CD4-positive, alpha-beta T cell treated with Interleukin-21 for 1 hour (primary cell): ENCODE results near the gene ADGRG1.

Experiments
- DNase-seq: peaks from one replicate; pipeline ENCODE4 v3.0.0-alpha.2; 2020

ADGRG1 gene

DNA sequence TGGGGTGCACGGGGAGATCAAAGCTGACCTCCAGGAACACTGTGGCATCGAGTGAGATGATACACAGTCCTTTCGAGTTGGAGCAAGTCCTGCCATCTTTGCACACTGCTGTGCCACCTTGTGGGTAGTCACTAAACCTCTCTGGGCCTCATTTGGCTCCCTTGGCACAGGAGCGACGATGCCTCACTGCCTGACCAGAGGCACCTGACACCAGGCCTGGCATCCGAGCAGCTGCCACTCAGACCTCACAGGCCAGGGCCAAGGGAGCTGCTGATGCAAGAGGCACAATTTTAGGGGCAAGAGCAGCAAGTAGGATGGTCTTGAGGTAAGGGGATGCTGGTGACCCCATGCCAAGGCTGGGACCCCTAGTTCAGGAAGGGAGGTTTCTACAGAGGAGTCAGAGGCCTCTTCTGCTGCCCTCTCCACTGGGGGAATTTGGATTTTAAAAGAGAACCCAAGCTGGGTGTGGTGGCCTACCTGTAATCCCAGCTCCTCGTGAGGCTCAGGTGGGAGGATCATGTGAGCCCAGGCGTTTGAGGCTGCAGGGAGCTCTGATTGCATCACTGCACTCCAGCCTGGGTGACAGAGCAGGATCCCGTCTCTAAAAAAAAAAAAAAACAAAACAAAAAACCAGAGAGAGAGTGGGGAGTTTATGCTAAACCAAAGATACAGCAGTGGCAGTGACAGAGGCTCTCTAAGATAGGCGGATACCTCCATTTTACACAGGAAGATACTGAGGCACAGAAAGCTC lies 6.7 kb upstream of the ADGRG1 start:
- no peak for DNase-seq

DNA sequence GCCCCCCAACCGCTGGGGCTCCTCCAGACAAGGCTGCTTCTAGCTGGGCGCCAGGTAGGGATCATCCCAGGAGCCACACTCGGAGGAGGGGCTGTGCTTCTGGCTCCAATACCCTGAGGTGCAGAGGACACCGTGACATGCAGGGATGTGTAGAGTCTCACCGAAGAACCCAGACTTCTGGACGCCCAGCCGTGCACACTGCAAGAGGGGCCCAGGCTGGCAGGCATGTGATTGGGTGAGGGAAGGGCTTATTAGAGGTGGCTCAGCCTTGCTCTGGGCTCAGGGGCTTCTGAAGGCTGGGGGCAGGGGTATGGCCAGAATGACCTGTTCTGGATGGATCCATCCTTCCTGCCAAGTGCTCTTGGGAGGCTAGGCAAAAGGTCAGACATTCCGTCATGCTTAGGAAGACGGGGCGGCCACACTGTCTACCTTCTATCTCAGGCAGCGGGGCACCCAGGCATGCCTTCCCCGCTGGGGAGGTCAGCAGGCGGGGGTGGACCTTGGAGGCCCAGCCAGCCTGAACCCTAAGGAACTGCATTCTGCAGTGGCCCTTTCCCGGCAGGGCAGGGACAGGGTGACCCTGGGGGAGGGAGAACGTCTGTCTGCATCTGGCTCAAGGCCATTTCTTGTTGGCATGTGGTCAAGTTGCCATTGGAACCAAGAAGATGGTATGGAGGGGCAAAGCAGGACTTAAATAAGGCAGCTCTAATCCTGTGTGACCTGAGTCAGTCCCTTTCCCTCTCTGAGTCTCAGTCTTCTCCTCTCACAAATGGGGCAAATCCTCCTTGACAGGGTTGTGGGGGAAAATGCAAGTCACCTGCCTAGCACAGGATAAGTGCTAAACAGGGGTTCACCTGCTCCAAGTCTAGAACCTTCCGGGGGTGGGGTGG lies 5.8 kb upstream of the ADGRG1 start:
- DNase-seq: no peak

DNA sequence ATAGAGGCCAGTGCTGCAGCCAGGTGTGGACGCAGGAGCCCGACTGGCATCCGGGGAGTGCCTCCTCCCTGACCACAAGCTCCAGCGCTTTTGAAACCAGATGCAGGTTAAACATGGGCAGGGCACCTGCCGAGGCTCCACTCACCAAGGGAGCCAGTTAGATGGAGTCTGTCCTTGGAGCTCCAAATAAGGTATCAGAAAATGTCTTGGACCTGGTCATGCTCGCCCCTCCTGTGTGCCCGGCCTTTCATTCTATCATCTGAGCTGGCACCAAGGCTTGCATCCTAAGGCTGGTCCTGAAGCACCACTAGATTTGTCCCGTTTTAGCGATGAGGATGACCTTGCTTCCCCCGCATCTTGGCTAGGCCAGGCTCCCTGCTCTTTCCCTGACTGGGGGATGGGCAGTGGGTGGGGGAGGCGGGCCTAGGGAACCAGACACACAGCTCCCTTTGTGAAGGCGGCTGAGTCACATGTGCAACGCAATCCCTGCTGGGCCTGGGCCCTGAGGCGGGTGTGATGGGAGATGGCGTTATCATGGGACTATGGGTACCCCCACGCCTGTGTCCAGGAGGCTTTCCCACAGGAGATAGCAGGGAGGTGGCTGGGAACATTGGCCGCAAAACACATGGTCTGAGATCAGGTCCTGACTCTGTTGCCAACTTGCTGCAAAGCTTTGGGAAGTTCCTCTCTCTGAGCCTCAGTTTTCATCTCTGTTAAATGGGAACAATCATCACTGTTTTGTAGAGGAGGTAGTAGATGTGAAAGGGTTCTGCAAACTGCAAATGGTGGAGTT lies 5.0 kb upstream of the ADGRG1 start:
- no peak for DNase-seq

DNA sequence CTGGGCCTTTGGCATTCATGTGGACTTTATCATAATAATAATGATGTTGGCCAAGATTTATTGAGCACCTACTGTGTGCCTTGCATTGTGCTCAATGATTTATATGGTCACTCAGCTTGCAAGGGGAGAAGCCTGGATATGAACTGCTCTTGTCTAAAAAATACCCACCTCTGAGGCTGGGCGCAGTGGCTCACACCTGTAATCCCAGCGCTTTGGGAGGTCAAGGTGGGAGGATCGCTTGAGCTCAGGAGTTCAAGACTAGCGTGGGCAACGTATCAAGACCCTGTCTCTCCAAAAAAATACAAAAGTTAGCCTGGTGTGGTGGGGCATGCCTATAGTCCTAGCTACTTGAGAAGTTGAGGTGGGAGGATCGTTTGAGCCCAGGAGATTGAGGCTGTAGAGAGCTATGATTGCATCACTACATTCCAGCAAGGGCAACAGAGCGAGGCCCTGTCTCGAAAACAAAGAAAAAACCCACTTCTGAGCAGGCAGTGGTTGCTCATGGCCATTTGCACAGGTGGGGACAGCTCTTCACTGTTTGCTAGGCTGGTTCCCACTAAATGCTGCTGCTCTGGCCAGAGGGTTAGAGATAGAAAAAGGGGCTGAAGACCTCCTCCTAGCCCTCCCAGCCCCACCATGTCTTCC lies 4.3 kb upstream of the ADGRG1 start:
- DNase-seq: no peak

DNA sequence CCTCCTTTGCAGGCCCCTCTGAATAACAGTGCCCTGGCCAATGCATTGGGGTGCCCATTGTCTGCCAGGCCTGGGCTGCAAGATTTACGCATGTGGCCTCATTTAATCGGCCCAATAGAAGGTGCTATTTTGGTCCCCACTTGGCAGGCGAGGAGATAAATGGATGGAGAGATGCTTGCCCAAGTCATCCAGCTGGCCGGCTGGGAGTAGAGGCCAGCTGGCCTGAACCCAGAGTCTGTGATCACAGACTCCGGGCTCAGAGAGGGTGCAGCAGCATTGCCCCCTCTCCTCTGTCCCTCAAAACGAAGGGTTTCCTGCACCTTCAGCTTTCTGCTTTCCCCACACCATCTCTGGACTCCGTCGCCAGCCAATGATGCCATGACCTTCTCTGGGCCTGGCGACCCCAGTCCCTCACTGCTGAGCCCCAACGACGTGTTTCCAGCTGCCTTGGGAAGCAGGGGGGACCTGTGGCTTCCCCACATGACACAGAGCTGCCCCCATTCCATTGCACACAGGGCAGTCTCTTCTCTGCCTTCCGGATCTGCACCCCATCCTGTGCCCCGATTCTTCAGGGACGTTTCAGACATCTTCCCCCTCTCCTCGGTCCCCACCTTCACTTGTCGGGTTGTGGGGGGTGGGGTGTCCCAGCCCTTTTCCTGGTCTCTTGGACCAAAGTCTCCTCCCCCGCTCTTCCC lies 3.5 kb upstream of the ADGRG1 start:
- no peak for DNase-seq

DNA sequence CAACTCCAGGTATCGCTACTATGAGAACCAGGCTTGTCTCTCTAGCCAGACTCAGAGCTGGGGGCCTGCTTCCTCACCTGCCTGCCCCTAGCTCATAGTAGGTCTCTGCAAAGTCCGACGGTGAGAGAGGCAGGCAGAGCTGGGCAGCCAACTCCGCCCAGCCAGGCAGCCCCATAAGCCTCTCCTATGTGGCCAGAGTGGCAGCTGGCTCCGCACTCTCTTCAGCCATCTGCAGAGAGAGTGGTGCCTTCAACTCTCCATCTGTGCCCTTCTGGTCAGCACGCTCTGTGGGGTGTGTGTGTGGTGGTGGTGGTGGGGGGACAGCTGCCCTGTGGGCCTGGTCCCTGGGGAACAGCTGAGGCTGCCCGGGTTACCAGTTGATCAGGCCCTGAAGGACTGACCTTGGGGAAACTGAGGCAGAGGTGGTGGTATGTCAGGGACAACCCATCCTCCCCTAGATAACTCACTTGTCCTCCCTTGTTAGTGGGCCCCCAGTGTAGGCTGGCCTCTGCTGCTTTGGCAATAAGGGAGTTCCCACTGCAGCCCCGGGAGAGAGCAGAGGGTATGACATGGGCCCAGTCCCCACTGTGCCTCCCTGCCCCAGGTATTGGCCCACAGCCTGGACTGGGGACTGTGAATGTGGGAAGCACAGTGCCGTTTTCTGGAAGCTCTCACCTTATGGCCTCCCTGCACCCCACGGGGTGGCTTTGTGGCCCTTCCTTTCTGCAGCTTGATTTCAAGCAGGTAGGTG lies 1.8 kb upstream of the ADGRG1 start:
- DNase-seq: no peak

DNA sequence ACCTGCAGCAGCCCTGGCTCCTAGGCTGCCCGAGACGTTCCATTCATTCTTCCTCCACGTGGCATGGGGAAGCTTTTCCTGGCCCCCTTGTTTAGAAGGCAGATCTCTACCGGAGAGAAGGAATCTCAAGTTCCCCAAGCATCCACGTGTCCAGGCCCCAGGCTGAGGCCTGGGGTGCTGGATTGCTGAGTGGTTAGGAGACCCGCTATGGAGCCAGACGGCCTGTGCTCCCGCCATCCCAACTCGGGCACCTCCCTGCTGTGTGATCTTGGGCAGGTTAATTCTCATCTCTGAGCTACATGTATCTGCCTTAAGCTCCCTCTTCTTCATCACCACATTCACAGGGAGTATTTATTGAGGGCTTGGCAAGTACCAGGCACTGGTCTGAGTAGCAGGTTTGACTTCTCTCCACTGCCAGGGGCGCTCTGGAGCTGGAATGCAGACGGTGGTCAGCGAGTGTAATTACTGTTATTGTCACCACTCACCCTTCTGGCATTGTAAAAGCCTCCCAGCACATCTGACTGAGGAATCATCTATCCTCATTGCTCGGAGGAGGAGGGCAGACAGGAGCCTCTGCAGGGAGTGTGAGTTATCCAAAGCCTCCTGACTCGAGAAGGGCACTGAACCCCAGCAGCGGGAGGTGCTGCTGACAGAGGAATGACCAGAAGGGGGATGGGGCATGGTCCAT lies 1.1 kb upstream of the ADGRG1 start:
- DNase-seq: no peak

DNA sequence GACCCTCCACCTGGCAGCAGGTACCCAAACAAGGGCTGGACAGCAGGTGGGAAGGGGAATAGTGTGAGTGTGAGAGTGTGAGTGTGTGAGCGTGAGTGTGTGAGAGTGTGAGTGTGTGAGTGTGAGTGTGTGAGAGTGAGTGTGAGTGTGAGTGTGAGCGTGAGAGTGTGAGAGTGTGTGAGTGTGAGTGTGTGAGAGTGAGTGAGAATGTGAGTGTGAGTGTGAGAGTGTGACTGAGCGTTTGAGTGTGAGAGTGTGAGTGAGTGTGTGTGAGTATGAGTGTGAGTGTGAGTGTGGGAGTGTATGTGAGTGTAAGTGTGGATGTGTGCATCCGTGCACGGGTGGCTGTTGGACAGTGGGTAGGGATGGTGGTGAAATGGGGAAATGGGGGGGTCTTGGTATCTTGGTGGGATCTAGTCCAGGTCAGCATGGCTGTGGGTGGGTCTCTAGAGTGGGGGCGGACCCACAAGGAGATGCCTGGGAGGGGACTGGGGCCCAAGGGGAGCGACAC lies 408 bp downstream of the ADGRG1 start:
- no peak for DNase-seq

DNA sequence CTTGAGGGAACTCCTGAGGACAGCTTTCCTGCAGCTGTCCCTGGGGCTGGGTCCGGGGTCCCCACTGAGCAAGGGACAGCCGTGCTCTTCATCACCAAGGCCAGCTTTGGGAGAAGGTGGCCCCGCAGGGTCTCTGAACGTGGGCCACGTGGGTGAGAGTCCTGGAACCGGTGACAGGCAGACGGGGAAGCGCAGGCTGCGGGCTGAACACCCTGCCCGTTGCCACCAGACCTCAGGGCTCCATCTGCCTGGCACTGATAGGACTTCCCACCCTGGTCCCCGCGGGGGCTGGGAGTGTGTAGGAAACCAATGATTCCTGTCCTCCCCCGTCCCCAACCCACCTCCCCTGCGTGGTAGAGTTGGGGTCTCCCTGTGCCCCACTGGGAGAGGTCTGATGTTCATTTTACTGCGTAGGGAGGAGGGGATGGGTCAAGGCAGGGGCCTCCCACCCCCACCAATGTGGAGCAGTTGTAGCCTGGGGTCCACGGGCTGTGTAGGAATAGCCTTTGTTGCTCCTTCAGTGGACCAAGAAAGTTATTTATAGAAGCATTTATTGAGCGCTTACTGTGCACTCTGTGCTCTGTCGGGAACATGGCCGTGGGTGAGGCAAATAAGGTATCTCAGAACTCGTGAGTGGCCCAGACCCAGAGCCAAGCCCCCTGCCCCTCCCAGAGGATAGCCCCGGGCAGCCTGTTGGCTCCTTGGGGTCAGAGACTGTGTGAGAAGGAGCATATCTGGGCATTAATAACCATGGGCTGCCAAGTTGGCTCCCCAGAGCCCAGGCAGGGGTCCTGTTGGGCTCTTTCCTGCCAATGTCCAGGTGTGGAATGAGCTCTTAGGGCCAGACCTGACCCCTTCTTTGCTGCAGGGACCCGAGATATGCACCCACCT lies 1.3 kb downstream of the ADGRG1 start:
- DNase-seq: no peak

DNA sequence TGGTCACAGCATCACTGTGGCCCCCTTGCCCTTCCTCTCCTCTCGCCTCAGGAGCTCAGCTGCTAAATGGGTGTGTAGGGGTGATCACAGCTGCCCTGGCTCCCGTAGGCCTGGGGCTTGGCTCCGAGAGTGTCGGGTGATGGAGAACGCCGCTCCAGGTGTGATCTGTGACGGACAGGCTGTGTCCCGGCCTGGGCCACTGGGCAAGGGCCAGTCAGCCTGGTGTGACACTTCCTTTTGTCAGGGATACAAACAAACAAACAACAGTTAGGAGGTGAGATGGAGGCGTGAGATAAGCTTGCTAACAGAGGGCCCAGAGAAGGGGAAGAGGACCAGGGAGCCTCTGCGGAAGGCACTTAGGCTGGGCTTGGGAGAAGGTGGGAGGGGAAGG lies 2.0 kb downstream of the ADGRG1 start:
- DNase-seq: no peak

DNA sequence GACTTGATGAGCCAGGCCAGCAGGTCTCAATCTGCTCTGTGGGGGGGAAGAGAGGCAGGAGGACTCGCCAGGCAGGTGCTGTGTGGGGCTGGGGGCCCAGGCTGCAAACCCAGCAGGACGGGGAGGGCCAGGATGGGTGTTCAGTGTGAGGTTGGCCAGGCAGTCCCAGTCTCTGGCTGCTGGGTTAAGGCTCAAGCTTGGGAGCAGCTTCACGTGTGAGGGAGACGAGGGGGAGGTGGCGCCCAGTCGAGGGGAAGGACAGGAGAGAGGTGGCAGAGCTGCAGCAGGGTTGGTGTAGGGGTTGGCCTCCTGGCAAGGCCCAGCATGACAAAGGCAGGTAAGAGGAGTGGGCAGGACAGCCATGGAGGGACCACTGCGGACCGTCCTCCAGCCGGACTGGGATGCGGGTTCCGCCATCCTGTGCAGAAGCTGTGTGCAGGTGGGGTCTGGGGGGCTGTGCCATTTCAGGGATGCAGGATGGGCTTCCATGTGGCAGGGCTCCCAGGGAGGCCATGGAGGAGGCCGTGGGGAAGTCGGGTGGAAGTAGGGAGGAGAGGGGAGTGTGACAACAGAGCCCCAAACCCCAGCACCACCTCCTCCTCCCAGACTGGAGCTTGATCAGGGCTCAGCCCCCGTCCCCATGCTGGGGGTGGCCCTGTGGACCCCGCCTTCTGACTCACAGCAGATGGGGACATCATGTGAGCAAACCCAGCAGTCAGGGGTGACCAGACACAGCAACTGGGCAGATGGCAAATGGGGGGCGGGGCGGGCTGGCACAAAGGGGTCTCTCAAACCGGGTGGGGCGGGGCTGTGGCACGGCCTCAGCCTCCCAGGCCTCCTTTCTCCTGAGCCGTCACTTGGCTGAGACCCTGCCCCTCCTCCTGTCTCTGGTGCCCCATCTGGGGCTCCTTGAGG lies 2.8 kb downstream of the ADGRG1 start:
- DNase-seq: no peak

DNA sequence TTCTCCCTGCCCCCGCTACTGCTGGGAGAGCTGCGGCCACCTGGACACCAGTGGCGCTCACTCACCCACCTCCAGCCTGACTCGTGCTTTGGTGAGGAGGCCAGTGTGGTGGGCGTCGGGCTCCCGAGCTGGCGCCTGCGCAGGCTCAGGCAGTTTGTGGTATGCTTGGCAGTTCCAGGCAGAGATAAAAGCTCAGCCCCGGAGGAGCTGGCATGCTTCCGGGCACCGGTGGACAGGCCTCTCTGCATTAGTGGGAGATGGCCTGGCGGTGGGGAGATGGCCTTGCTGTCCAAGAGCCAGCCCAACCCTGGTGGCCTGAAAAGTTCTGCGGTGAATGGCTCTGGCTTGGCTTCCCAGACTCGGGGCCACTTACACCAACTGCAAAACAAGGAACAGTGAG lies 4.1 kb downstream of the ADGRG1 start:
- DNase-seq: no peak

DNA sequence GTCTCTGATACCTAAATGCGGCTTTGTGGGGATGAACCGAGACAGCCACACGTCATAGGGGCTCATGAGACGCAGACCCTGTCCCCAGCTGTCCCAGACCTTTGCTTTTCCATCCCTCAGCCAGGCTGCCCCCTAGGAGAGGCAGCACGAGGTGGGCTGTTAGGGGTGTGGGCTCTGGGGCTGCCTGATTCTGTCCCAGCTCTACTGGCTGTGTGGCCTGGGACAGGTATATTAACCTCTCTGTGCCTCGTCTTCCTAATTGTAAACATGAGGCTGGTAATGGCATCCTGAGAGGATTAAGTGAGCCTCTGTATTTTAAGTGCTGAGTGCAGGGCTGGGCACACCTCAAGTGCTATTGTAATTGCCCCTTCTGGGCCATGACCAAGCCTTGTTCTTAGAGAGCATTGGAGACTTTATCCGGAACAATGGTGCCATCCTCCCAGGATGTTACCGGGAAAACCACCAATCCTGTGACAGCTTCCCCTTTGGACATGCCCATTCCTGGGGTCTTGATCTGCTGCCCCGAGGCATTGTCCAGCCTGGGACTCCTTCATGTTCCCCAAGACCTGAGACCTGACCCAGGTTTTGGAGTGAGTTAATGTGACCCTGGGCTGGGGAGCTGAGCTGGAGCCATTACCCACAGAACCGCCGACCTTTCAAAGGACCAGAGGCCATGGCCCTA lies 5.1 kb downstream of the ADGRG1 start:
- DNase-seq: no peak

DNA sequence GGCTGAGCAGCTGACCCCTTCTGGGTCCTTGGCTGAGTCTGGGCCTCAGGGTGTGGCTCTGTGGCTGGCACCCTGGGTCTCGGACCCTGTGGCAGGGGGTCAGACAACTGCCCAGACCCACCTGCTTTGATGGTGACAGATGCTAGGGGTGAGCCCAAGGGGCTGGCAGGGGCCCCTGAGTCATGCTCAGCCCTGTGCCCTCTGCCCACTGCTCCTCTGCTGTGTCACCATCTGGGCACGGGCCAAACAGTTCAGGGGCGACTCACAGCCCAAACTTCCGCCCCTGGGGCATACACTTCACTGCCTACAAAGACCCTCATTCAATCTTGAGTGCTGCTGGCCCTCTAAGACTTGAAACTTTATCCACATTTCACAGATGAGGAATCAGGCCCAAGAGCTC lies 5.7 kb downstream of the ADGRG1 start:
- DNase-seq: no peak

DNA sequence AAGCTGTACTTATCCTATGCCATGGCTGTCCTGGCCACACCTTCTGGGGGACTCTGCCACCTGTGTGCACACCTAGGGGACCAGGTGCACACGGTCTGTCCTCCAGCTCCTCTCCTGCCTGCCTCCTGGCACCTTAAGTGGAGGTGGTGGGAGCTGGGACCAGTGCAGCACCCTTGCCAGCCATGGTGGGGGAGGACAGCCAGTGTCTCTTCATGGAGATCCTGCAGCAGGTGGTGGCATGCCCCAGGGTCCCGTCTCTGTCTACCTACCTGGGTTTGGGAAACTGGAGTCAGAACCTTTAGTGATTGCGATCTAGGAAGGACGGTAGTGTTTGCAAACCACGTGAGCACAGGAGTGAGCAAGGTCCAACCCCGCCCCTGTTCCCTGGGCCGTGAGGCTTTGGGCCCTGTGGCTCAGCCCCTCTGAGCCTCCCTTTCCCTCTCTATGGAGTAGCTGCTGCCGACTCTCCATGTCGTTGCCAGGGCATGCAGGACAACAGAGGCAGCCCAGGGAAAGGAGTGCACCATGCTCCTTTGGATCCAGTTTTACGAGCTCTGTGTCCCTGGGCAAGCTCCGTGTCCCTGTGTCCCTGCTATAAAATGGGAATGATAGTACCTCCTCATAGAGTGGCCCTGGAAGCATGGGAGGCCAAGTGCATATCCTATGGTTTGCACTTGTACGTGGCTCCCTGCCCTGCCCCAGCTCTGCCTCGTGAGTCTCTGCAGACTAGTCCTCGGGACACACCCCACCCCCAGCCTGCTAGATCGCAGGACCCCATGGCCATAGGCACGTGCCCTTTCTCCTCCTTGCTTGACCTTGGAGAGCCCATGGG lies 7.1 kb downstream of the ADGRG1 start:
- no peak for DNase-seq

DNA sequence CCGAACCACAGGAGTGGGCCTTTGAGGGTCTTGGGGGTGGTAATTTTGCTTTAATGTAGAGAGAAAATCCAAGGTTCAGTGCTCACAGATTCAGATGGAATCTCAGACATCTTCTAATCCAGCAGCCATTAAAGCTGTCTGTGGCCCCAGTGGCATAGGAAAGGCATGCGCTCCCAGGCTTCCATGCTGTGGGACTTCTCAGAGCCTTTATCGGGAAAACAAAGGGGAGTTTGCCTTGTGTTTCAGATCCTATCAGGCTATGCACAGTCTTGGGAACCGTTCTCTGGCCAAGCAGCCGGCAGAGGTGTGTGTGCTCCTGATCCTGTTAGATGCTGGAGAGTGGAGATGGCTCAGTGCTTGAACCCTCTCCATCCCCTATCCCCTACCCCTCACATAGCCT lies 7.8 kb downstream of the ADGRG1 start:
- no peak for DNase-seq

DNA sequence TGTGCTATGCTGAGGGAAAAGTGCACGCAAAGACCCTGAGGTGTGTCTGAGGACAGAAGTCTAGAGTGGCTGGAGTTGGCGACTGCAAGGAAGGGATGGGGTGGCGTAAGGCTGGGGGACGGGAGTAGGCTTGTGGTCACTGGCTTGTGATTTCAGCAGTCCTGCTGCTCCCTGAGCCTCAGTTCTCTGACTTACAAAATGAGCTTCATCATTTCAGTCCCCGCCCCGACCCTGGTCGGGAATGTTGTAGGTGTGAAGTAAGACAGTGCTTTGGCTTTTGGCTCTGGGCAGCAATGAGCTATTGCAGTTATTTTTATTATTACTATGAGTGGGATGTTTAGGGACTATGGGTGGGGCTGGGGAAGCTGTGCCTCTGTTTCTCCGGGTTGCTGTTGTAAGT lies 8.6 kb downstream of the ADGRG1 start:
- DNase-seq: no peak
